CD4-positive, alpha-beta T cell treated with Interleukin-6 for 4 hours (primary cell): Measurements from ENCODE around the gene PNCK.
"Not testable (repeated sequence)": the region's sequence is repeated elsewhere in the genome, so short reads cannot be mapped to it uniquely, and the experiment has no call there.

Experiments
- DNase-seq: peaks from one replicate; pipeline ENCODE4 v3.0.0-alpha.2; 2020; ENCODE audit warnings: mixed read lengths

PNCK gene

DNA sequence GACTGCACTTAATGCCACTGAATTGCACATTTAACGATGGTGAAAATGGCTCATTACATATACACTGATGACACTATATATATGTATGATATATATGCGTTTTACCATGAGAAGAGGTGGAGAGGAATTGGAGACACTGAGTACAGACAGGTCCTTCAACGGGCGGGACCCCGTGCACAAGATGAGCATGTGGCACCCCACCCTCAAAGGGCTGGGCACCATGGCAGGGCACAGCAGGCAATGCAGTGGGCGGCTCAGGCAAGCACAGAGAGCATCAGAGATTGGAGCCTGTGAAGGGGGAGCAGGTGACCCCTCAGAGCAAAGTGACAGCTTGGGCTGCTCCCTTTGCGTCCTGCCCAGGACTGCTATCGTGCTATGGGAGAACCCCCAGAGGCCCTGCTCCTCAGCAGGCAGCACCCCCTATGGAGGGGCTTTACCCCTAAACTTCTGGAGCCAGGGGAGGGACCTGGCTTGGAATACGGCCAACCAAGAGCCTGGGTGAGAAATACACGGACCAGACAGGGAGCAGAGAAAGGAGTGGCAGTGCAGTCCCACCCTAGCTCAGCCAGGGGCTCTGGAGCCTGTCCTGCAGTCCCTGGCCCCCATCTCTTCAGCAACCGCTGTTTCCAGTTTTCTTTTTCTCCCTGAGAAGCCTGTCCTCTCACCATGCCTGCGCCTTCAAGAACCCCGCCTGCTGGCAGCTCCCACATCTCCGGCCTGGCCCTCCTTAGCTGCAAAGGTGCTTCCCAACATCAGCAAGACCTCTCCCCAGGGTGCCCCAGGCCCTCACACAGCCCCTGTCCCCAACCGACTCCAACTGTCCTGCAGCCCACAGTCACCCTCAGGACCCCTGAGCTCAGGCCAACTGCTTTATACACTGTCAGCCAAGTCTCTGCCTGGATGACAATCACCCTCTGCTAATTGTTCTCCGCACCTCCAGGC lies 24.6 kb upstream of the PNCK start:
- DNase-seq = no peak

DNA sequence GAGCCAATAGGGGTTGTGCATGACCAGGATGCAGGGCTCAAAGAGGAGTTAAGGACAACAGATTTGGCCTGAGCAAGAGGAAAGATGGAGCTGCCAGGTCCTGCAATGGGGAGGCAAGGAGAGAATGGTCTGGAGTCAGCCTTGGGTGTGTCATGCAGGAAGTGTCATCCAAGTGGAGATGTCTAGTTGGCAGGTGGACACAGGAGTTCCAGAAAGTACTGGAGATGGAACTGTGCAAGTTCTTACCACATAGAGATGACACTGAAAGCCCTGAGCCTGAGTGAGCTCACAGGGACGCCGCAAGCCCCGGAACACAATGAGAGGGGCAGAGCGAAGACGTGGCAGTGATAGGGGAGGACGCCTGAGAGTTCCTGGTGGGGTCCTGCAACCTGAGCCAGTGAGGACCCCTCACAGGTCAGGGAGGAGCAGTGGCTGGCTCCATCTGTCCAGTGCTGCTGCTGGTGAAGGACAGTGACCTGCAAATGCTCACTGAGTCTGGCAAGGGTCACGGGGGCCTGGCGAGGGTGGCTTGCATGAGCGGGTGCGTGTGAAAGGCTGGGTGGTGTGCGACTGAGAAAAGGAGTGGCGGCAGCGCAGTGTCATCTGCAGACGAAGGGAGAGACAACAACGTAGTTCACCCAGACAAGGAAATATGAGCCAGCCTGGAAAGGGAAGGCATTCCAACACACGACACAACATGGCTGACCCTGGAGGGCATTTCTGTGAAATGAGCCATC lies 23.5 kb upstream of the PNCK start:
- DNase-seq = not testable (repeated sequence)

- not testable (repeated sequence) for DNase-seq
These were observed 22.9 kb upstream of the PNCK start for GRCh38 chrX:153696538-153696937.

GRCh38 chrX:153696100-153696499 lies 22.5 kb upstream of the PNCK start:
- no peak for DNase-seq

DNA sequence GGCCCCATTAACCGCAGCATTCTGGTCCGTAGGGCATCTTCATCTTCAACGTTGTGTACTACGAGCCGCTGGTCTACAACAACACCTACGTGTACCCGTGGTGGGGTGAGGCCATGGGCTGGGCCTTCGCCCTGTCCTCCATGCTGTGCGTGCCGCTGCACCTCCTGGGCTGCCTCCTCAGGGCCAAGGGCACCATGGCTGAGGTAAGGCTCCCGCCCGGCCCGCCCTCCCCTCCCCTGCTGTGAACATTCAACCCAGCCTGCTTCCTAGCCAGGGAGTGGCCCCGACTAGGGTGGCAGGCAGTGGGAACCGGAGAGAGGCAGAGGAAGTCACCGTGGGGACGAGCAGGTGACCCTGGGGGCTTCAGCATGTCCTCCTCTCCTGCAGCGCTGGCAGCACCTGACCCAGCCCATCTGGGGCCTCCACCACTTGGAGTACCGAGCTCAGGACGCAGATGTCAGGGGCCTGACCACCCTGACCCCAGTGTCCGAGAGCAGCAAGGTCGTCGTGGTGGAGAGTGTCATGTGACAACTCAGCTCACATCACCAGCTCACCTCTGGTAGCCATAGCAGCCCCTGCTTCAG lies 21.2 kb upstream of the PNCK start:
- no peak for DNase-seq

DNA sequence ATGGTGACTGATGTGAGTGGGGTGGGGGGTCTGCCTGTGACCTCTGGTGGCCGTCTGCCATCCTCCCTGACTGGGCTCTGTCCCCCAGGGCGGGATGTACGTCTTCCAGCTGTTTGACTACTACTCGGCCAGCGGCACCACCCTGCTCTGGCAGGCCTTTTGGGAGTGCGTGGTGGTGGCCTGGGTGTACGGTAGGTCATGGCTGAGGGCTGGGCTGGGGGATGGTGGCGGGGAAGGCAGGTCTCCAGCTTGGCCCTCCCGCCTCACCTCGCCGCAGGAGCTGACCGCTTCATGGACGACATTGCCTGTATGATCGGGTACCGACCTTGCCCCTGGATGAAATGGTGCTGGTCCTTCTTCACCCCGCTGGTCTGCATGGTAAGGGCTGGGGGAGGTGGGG lies 20.6 kb upstream of the PNCK start:
- not testable (repeated sequence) for DNase-seq

GRCh38 chrX:153693216-153694086 lies 19.8 kb upstream of the PNCK start:
- DNase-seq = no peak

- no peak for DNase-seq
These were observed 19.1 kb upstream of the PNCK start for GRCh38 chrX:153692611-153693156.

DNA sequence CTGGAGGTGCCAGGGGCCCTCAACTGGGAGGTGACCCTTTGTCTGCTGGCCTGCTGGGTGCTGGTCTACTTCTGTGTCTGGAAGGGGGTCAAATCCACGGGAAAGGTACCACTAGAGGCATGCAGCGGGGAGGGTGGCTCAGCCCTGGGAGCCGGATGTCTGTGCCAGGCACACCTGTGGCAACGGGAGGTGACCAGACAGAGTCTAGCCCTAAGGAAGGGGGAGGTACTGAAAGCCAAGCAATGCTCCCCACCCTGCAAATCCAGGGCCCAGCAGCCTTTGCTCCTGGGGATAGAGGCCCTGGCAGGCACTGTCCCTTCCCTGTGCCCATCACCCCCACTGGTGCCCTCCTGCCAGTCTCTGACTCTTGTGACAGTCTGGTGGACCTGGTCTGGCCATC lies 18.4 kb upstream of the PNCK start:
- DNase-seq = no peak

DNA sequence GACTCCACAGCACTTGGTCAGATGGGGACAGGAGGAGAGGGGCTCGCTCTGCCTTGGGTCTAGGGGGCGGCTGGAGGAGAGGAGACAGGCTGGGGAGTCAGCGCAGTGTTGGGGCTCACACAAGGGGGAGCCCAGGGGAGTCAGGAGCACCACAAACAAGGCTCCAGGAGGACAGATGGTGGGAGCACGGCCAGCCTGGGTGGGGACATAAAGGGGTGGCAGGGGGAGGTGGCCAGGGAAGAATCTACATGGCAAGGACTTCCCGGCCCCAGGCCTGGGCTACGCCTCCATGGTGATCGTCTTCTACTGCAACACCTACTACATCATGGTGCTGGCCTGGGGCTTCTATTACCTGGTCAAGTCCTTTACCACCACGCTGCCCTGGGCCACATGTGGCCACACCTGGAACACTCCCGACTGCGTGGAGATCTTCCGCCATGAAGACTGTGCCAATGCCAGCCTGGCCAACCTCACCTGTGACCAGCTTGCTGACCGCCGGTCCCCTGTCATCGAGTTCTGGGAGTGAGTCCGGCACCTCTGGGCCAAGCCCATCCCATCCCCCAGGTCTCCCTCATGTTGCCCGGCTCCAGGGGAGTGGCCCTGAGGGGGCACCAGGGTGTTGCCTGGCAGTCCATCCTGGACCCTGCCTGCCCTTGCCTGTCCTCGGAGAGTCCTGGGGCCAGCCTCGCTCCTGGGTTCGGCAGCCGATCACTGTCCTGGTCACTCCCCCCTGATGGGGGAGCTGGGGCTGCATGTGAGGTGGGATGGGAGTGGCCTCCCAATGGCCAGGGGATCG lies 17.6 kb upstream of the PNCK start:
- DNase-seq = not testable (repeated sequence)

GRCh38 chrX:153690466-153690865 lies 16.9 kb upstream of the PNCK start:
- no peak for DNase-seq

GRCh38 chrX:153689654-153690465 lies 16.2 kb upstream of the PNCK start:
- DNase-seq = no peak

DNA sequence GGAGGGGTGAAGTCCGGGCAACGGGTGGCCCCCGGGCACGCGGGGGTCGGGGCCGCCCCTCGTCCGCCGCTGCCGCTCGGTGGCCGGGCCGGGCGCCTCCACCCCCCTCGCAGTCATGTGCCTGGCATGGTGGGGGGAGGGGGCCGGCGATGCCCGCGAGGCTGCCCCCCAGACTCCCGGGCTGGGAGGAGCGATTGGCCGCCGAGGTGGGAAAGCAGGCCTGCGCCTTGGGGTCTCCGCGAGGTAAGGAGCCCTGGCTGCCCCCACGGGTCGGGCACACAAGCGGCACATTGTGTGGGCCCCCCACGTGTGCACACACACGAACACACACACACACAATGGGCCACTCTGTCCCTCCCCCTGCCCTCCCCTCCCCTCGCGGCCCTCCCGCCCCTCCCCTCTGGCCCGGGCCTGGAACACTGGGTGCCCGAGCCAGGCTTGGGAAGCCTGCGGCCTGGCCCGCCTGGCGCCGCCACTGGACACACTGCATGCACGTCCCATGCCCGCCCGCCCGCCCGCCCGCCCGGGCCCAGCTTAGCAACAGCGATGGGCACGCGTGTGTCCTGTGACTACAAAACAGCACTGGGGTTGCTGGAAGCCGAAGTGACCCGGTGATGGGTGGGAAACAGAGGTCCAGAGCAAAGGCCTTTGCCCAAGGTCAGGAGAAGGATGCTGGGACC lies 15.4 kb upstream of the PNCK start:
- no peak for DNase-seq

GRCh38 chrX:153688506-153688905 lies 14.9 kb upstream of the PNCK start:
- no peak for DNase-seq

GRCh38 chrX:153688071-153688470 lies 14.5 kb upstream of the PNCK start:
- no peak for DNase-seq

DNA sequence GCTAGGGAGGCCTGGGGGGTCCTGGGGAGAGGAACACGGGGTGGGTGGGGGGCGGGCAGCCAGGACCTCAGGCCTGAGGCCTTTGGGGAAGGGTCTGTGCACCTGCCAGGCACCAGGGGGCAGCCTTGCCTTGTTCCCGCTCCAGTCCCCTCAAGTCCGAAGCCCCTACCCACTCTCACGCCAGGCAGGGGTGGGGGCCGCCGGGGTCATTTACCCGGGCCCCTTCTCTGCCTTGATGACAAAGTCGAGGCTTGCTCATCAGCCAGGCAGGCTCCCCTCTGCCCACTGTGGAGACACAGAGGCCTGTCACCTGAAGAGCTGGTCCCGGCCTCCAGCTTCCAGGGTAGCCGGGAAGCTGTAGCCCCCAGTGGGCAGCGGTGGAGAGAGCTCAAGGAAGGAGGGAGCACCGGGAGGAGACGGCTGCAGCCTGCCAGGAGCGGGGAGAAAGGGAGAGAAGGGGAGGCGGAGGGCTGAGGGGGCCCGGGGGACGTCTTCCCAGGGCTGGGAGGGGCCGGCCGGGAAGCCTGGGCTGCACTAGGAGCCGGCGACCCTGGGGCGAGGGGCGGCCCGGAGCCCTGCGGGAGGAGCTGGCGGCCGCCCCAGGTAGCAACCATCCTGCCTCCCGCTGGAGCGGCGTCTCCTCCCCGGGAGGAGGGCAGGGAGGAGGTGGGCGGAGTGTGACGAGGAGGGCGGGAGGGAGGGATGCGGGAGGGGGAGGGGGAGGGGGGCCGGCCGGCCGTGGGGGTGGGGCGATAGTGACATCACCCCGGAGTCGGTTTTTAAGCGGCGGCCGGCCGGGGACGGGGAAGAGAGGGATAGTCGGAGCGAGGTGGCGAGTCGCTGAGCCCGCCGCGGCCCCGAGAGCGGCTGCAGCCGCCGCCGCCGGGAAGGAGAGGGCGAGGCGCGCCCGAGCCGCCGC lies 13.8 kb upstream of the PNCK start, which contains the start of gene SLC6A8:
SLC6A8 (plus strand) TSS at position 806 of the 919 bp plus-strand sequence. CDS start 649 bp downstream, outside the sequence.
- peak; percentile 71 for DNase-seq

GRCh38 chrX:153686711-153687110 lies 13.1 kb upstream of the PNCK start:
- DNase-seq = no peak
